ENCODE data around the gene KRTAP12-4.
"Not testable (repeated sequence)": the region's sequence is repeated elsewhere in the genome, so short reads cannot be mapped to it uniquely, and the experiment has no call there.

The KRTAP12-4 gene

GRCh38 chr21:44644878-44645277, 9.6 kb downstream of the KRTAP12-4 start:
- Mint-ChIP-seq H3K27ac (no peak overlapping the region), H3K27me3 (ENCODE audit: low read depth) (peaks cover 14% of the 10 kb centered on the region), H3K4me3 (no peak overlapping the region), H3K4me1 (peaks cover 11% of the 10 kb centered on the region), H3K9me3 (peaks cover 51% of the 10 kb centered on the region), H3K36me3 (ENCODE audit: low read depth) (peaks cover 11% of the 10 kb centered on the region)
- no peak for TF ChIP-seq CTCF (IDR thresholded peaks at IDR 0.05; ENCODE audit: unreplicated experiment in 3 of 3)

DNA sequence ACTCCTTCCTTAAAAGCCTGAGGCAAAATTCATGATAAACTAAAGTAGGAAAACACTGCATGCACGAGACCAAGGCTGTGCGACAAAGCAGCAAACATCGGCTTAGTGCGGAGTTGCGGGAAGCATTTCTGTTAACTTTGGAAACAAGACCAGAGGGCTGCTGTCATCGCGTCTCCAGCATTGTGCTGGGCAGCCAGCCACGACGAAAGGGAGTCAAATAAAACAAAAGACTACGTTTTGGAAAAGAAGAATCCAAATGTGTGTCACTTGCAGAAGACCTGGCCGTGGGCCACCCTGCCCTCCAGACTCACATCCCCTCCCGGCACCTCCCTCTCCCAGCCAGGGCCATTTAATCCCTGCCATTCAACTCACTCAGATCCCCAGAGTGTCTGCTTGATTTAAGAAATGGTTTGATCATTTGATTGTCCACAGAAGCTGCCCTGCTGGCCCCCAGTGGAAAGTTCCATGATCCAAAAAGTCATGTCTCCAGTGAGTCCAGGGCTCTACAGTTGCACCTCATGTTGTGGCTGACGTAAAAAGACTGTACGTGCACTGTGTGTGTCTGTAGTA, 10.6 kb downstream of the KRTAP12-4 start:
- Mint-ChIP-seq H3K36me3 (ENCODE audit: low read depth) (peaks cover 11% of the 10 kb centered on the region), H3K27me3 (ENCODE audit: low read depth) (peaks cover 16% of the 10 kb centered on the region), H3K27ac (no peak overlapping the region), H3K4me3 (no peak overlapping the region), H3K9me3 (peaks cover 53% of the 10 kb centered on the region), H3K4me1 (peaks cover 11% of the 10 kb centered on the region)
- no peak for TF ChIP-seq CTCF (IDR thresholded peaks at IDR 0.05; ENCODE audit: unreplicated experiment in 3 of 3)

GRCh38 chr21:44640761-44641160, 13.7 kb downstream of the KRTAP12-4 start:
- Mint-ChIP-seq H3K4me3 (no peak overlapping the region), H3K36me3 (ENCODE audit: low read depth) (peaks cover 8% of the 10 kb centered on the region), H3K27ac (no peak overlapping the region), H3K4me1 (no peaks in the 10 kb centered on the region), H3K27me3 (ENCODE audit: low read depth) (peaks cover 9% of the 10 kb centered on the region), H3K9me3 (peaks cover 47% of the 10 kb centered on the region)
- no peak for TF ChIP-seq CTCF (IDR thresholded peaks at IDR 0.05; ENCODE audit: unreplicated experiment in 3 of 3)

DNA sequence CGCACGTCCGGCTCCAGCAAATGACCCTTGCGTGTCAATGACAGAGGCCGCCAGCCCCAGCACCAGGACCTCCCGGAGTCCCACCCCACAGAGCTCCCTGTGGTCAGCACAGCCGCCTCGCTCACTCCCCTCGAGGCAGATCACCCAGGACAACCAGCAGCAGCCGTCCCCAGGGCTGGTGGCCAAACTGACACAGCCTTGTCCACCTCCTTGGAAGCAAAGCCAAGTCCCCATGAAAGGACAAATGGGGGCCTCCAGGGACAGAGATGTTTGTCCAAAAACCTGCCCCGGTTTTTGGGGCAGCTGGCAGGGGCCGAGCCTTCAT, 15.2 kb downstream of the KRTAP12-4 start:
- Mint-ChIP-seq H3K27ac (no peak overlapping the region), H3K9me3 (peaks cover 40% of the 10 kb centered on the region), H3K36me3 (ENCODE audit: low read depth) (no peaks in the 10 kb centered on the region), H3K4me1 (no peaks in the 10 kb centered on the region), H3K27me3 (ENCODE audit: low read depth) (peaks cover 13% of the 10 kb centered on the region), H3K4me3 (no peak overlapping the region)
- TF ChIP-seq CTCF (IDR thresholded peaks at IDR 0.05; ENCODE audit: unreplicated experiment in 3 of 3), result no peak

DNA sequence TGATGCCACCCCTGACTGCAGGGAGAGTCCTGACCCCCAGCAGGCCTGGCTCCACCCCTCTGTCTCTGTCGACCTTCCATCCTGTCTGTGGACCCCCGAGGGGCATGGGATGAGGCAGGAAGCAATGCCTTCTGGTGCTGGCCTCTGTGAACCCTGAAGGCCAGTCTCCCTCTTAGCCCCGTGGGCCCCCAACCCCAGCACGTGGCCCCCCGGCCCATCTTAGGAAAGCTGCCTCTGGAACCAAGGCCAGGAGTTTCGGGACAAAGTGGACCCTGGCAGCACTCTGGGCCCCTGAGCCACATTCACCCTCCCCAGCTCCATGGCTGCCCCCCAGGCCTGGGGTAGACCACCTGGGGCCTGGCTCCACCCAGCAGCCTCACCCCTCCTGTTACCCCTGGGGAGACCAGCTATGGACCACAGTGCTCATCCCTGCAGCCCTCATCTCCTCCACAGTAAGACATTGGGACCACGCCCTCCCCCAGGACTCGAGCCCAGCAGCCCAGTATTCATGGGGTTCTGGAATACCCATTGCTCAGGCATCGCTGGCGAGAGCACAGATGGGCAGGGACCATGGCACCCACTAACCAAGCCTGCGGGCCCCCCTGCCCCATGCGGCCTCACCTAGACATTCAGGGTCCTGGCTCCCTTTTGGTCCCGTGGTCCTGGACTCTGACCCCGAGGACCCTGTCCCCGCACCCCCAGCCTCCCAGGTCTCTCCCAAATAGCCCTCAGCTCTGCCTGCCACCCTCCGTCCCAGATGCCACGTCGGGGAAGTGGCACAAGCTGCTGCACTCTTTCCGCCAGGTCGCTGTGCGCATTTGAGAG, 15.7 kb downstream of the KRTAP12-4 start:
- H3K27ac Mint-ChIP-seq; H3K4me1 Mint-ChIP-seq; H3K4me3 Mint-ChIP-seq; H3K36me3 Mint-ChIP-seq (ENCODE audit: low read depth): not testable (repeated sequence)
- peaks cover 13% of the 10 kb centered on the region for H3K27me3 Mint-ChIP-seq (ENCODE audit: low read depth)
- peaks cover 35% of the 10 kb centered on the region for H3K9me3 Mint-ChIP-seq

DNA sequence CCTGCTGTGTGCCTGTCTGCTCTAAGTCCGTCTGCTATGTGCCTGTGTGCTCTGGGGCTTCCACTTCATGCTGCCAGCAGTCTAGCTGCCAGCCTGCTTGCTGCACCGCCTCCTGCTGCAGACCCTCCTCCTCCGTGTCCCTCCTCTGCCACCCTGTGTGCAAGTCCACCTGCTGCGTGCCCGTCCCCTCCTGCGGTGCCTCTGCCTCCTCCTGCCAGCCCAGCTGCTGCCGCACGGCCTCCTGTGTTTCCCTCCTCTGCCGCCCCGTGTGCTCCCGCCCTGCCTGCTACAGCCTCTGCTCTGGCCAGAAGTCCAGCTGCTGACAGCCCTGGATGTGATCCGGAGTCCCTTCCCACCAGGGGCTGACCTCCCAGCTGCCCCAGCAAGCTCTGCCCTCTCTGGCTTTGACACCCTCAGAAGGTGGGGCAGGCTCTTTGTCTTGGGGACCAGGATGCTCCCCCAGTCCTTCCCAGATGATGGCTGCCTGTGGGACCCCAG, 16.6 kb downstream of the KRTAP12-4 start:
- not testable (repeated sequence) for H3K27ac Mint-ChIP-seq; H3K4me3 Mint-ChIP-seq; H3K4me1 Mint-ChIP-seq; H3K36me3 Mint-ChIP-seq (ENCODE audit: low read depth)
- H3K9me3 Mint-ChIP-seq, result peaks cover 33% of the 10 kb centered on the region
- peaks cover 18% of the 10 kb centered on the region for H3K27me3 Mint-ChIP-seq (ENCODE audit: low read depth)

All from nephron (organoid).